GM23338 (cell line): ENCODE data around the gene MRAS. TPM values are rescaled to one million over a fixed set of nuclear protein-coding genes. Genes with fewer than 3 reads are reported as not detected.

Source experiments
- ATAC-seq: fragments of 200-7000 bp; cut with Tn5 transposase; 3 replicates; pipeline ENCODE4 v1.9.1; 2020
- DNase-seq: peaks from one replicate; pipeline ENCODE4 v3.0.0-alpha.2; 2015; ENCODE audit warnings: low spot score
- H2AFZ ChIP-seq: fragments of 200-600 bp; sonication (generic); 2 replicates; pipeline ENCODE4 v1.8.0; 2016; ENCODE audit warnings: antibody characterized with exemption, mild to moderate bottlenecking, moderate library complexity
- H3F3A ChIP-seq: fragments of 200-600 bp; sonication (generic); replicated peaks from 2 replicates; pipeline ENCODE4 v1.8.0; 2017; ENCODE audit warnings: antibody characterized with exemption, mixed run types, low read depth
- H3K27ac ChIP-seq: fragments of 200-600 bp; sonication (generic); 2 replicates; pipeline ENCODE4 v1.6.1; 2016; ENCODE audit warnings: low read depth
- H3K27me3 ChIP-seq: fragments of 200-600 bp; sonication (generic); 2 replicates; pipeline ENCODE4 v1.8.0; 2016; ENCODE audit warnings: mild to moderate bottlenecking, mixed run types, moderate library complexity; ENCODE audit not compliant: insufficient read depth
- H3K36me3 ChIP-seq: fragments of 200-600 bp; sonication (generic); 2 replicates; pipeline ENCODE4 v1.8.0; 2016; ENCODE audit warnings: mild to moderate bottlenecking; ENCODE audit not compliant: insufficient read depth
- H3K4me1 ChIP-seq: fragments of 200-600 bp; sonication (generic); 2 replicates; pipeline ENCODE4 v1.8.0; 2016; ENCODE audit warnings: mild to moderate bottlenecking, moderate library complexity; ENCODE audit not compliant: insufficient read depth
- H3K4me2 ChIP-seq: fragments of 200-600 bp; sonication (generic); 2 replicates; pipeline ENCODE4 v1.7.1; 2017; ENCODE audit warnings: mixed run types
- H3K4me3 ChIP-seq: fragments of 200-600 bp; sonication (generic); 2 replicates; pipeline ENCODE4 v1.6.1; 2016; ENCODE audit warnings: mixed run types
- H3K79me2 ChIP-seq: fragments of 200-600 bp; sonication (generic); replicated peaks from 2 replicates; pipeline ENCODE4 v1.8.0; 2017; ENCODE audit warnings: mild to moderate bottlenecking; ENCODE audit not compliant: insufficient read depth
- H3K9me2 ChIP-seq: fragments of 200-600 bp; sonication (generic); 2 replicates; pipeline ENCODE4 v1.8.0; 2017; ENCODE audit not compliant: insufficient read depth
- H4K20me1 ChIP-seq: fragments of 200-600 bp; sonication (generic); replicated peaks from 2 replicates; pipeline ENCODE4 v1.8.0; 2017; ENCODE audit warnings: mild to moderate bottlenecking; ENCODE audit not compliant: insufficient read depth
- H3K27ac Mint-ChIP-seq: 2 replicates; pipeline ENCODE4 v1.8.0; 2020; ENCODE audit warnings: inconsistent platforms, mild to moderate bottlenecking, moderate library complexity, mixed read lengths
- H3K27me3 Mint-ChIP-seq: 3 replicates; pipeline ENCODE4 v1.8.0; 2022; ENCODE audit warnings: low read depth, mild to moderate bottlenecking, moderate library complexity, mixed read lengths, inconsistent platforms; ENCODE audit not compliant: insufficient read depth, poor library complexity
- H3K36me3 Mint-ChIP-seq: 3 replicates; pipeline ENCODE4 v1.8.0; 2021; ENCODE audit warnings: low read depth, mild to moderate bottlenecking, inconsistent platforms, moderate library complexity, mixed read lengths
- H3K4me1 Mint-ChIP-seq: 3 replicates; pipeline ENCODE4 v1.8.0; 2020; ENCODE audit warnings: mild to moderate bottlenecking, inconsistent platforms, mixed read lengths
- H3K4me3 Mint-ChIP-seq: 3 replicates; pipeline ENCODE4 v1.8.0; 2021; ENCODE audit warnings: moderate library complexity, mild to moderate bottlenecking, inconsistent platforms, mixed read lengths
- H3K9me3 Mint-ChIP-seq: 3 replicates; pipeline ENCODE4 v1.8.0; 2020; ENCODE audit warnings: moderate library complexity, mild to moderate bottlenecking, inconsistent platforms, mixed read lengths
- CREB1 ChIP-seq: fragments of 250-450 bp; sonication (Bioruptor Pico); IDR thresholded peaks from 2 replicates; pipeline ENCODE4 v1.5.0; 2020; ENCODE audit warnings: low read depth, mild to moderate bottlenecking, moderate library complexity
- EZH2phosphoT487 ChIP-seq: fragments of 200-600 bp; sonication (generic); IDR thresholded peaks from one replicate; pipeline ENCODE4 v1.8.1; 2018; ENCODE audit warnings: antibody characterized with exemption; ENCODE audit not compliant: unreplicated experiment
- JUNB ChIP-seq: IDR thresholded peaks from one replicate; pipeline ENCODE4 v1.6.1; 2016; ENCODE audit warnings: antibody characterized with exemption; ENCODE audit not compliant: unreplicated experiment
- NANOG ChIP-seq: IDR thresholded peaks from 2 replicates; pipeline ENCODE4 v1.6.1; 2016; ENCODE audit warnings: antibody characterized with exemption, borderline replicate concordance
- POLR2AphosphoS5 ChIP-seq: IDR thresholded peaks from 2 replicates; pipeline ENCODE4 v1.6.1; 2016; ENCODE audit warnings: antibody characterized with exemption, low read depth
- STAT1 ChIP-seq: IDR thresholded peaks from one replicate; pipeline ENCODE4 v1.6.1; 2016; ENCODE audit warnings: antibody characterized with exemption; ENCODE audit not compliant: unreplicated experiment
- ZNF114 ChIP-seq: fragments of 250-450 bp; sonication (Bioruptor Pico); IDR thresholded peaks from 2 replicates; pipeline ENCODE4 v1.5.0; 2020; ENCODE audit warnings: mild to moderate bottlenecking, moderate library complexity
- ZNF331 ChIP-seq: fragments of 250-450 bp; sonication (Bioruptor Pico); IDR thresholded peaks from 2 replicates; pipeline ENCODE4 v1.5.0; 2020; ENCODE audit warnings: low read depth, mild to moderate bottlenecking, moderate library complexity
- ZNF462 ChIP-seq: fragments of 250-450 bp; sonication (Bioruptor Pico); IDR thresholded peaks from 2 replicates; pipeline ENCODE4 v1.5.0; 2020; ENCODE audit warnings: mild to moderate bottlenecking, moderate library complexity
- polyA plus RNA-seq: library from polyadenylated mRNA; unstranded; fragments of >200 nt; fragmentation: Nextera tagmentation; extraction: Ambion mirVana; gene quantifications from 2 replicates; pipeline ENCODE4 v1.2.1, GENCODE V29; 2016
- total RNA-seq: library from RNA; depleted of rRNA; stranded (reverse); fragments of >200 nt; shearing (Covaris generic); gene quantifications from 2 replicates; pipeline ENCODE4 v1.2.3, GENCODE V29; 2014
- TF ChIP-seq, protein P1 (sequence below), 2 experiments: fragments of 200-600 bp in 1 of 2; sonication (generic) in 1 of 2; conservative IDR thresholded peaks; 2 replicates each; pipeline versions ENCODE4 v1.5.1 to v1.6.1; 2016 to 2017; ENCODE audit warnings: antibody characterized with exemption in 2 of 2, low read depth in 2 of 2, mild to moderate bottlenecking in 2 of 2, moderate library complexity in 1 of 2
- TF ChIP-seq, protein P2 (sequence below): IDR thresholded peaks from 2 replicates; pipeline ENCODE4 v1.6.1; 2016; ENCODE audit warnings: antibody characterized with exemption
- TF ChIP-seq, protein P3 (sequence below): IDR thresholded peaks from one replicate; pipeline ENCODE4 v1.6.1; 2018; ENCODE audit warnings: antibody characterized with exemption; ENCODE audit not compliant: unreplicated experiment

Gene MRAS
- total and polyA plus RNA-seq, 2 experiments from 2014 or later: 9.1 to 10.2 TPM

GRCh38 chr3:138369151-138369900 lies 20.9 kb downstream of the MRAS start (continued):
- TF ChIP-seq, protein P1, sequence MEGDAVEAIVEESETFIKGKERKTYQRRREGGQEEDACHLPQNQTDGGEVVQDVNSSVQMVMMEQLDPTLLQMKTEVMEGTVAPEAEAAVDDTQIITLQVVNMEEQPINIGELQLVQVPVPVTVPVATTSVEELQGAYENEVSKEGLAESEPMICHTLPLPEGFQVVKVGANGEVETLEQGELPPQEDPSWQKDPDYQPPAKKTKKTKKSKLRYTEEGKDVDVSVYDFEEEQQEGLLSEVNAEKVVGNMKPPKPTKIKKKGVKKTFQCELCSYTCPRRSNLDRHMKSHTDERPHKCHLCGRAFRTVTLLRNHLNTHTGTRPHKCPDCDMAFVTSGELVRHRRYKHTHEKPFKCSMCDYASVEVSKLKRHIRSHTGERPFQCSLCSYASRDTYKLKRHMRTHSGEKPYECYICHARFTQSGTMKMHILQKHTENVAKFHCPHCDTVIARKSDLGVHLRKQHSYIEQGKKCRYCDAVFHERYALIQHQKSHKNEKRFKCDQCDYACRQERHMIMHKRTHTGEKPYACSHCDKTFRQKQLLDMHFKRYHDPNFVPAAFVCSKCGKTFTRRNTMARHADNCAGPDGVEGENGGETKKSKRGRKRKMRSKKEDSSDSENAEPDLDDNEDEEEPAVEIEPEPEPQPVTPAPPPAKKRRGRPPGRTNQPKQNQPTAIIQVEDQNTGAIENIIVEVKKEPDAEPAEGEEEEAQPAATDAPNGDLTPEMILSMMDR (conservative IDR thresholded peaks at IDR 0.05; ENCODE audit: low read depth in 2 of 2): no peak
- no peak for TF ChIP-seq ZNF331 (CRISPR knock-in tag)
- no peak for TF ChIP-seq ZNF462 (CRISPR knock-in tag)
- TF ChIP-seq EZH2phosphoT487: no peak
- no peak for TF ChIP-seq STAT1

GRCh38 chr3:138370321-138370720 lies 21.9 kb downstream of the MRAS start:
- H3K4me1 ChIP-seq: peaks cover 4% of the 10 kb centered on the region; the same call in 1 of the 2 replicates
- H3K9me2 ChIP-seq: 0 out of 2 replicates have a peak, but pooled peaks cover 2% of the 10 kb centered on the region
- Mint-ChIP-seq H3K4me1 (peaks cover 10% of the 10 kb centered on the region), H3K36me3 (peaks cover 9% of the 10 kb centered on the region; the same call in 1 of the 3 replicates), H3K27me3 (peaks cover 9% of the 10 kb centered on the region), H3K27ac (no peak overlapping the region), H3K4me3 (no peak overlapping the region), H3K9me3 (no peaks in the 10 kb centered on the region; the same call in 2 of the 3 replicates)
- H4K20me1 ChIP-seq: no peaks in the 10 kb centered on the region
- no peak overlapping the region for H3K4me3 ChIP-seq
- no peak overlapping the region for H2AFZ ChIP-seq
- DNase-seq: no peak
- H3K4me2 ChIP-seq: no peak overlapping the region
- no peaks in the 10 kb centered on the region for H3K36me3 ChIP-seq
- no peak for ATAC-seq
- no peaks in the 10 kb centered on the region for H3F3A ChIP-seq
- H3K27me3 ChIP-seq: no peaks in the 10 kb centered on the region
- H3K27ac ChIP-seq: no peak overlapping the region
- H3K79me2 ChIP-seq: no peaks in the 10 kb centered on the region
- TF ChIP-seq ZNF331 (CRISPR knock-in tag) (no peak), JUNB (no peak), NANOG (no peak), POLR2AphosphoS5 (no peak), CREB1 (no peak), EZH2phosphoT487 (no peak), ZNF114 (CRISPR knock-in tag) (no peak), STAT1 (no peak)
- TF ChIP-seq, protein P2, sequence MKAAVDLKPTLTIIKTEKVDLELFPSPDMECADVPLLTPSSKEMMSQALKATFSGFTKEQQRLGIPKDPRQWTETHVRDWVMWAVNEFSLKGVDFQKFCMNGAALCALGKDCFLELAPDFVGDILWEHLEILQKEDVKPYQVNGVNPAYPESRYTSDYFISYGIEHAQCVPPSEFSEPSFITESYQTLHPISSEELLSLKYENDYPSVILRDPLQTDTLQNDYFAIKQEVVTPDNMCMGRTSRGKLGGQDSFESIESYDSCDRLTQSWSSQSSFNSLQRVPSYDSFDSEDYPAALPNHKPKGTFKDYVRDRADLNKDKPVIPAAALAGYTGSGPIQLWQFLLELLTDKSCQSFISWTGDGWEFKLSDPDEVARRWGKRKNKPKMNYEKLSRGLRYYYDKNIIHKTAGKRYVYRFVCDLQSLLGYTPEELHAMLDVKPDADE: no peak
- TF ChIP-seq, protein P3, sequence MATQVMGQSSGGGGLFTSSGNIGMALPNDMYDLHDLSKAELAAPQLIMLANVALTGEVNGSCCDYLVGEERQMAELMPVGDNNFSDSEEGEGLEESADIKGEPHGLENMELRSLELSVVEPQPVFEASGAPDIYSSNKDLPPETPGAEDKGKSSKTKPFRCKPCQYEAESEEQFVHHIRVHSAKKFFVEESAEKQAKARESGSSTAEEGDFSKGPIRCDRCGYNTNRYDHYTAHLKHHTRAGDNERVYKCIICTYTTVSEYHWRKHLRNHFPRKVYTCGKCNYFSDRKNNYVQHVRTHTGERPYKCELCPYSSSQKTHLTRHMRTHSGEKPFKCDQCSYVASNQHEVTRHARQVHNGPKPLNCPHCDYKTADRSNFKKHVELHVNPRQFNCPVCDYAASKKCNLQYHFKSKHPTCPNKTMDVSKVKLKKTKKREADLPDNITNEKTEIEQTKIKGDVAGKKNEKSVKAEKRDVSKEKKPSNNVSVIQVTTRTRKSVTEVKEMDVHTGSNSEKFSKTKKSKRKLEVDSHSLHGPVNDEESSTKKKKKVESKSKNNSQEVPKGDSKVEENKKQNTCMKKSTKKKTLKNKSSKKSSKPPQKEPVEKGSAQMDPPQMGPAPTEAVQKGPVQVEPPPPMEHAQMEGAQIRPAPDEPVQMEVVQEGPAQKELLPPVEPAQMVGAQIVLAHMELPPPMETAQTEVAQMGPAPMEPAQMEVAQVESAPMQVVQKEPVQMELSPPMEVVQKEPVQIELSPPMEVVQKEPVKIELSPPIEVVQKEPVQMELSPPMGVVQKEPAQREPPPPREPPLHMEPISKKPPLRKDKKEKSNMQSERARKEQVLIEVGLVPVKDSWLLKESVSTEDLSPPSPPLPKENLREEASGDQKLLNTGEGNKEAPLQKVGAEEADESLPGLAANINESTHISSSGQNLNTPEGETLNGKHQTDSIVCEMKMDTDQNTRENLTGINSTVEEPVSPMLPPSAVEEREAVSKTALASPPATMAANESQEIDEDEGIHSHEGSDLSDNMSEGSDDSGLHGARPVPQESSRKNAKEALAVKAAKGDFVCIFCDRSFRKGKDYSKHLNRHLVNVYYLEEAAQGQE: no peak
